PFSK-1 (cell line): ENCODE results near the gene HIVEP2.

ENCODE experiments used
- FOXP2 ChIP-seq: optimal IDR thresholded peaks from 2 replicates; pipeline ENCODE3; 2011; ENCODE audit warnings: borderline replicate concordance, control low read depth, inconsistent platforms; ENCODE audit not compliant: insufficient read depth; ENCODE audit errors: extremely low read length, extremely low read depth
- POLR2AphosphoS5 ChIP-seq: IDR thresholded peaks from 2 replicates; pipeline ENCODE4 v1.6.1; 2012; ENCODE audit warnings: low read depth, mild to moderate bottlenecking, control low read depth, low read length, moderate library complexity
- REST ChIP-seq, 2 experiments: IDR thresholded peaks; 2 replicates each; pipeline versions ENCODE4 v1.6.1 to v1.8.0; 2011 to 2012; ENCODE audit warnings: low read depth in 2 of 2, low read length in 2 of 2, control low read depth in 1 of 2, inconsistent platforms in 1 of 2, mild to moderate bottlenecking in 1 of 2, moderate library complexity in 1 of 2; ENCODE audit not compliant: insufficient read depth in 1 of 2
- SIN3A ChIP-seq: IDR thresholded peaks from 2 replicates; pipeline ENCODE4 v1.6.1; 2012; ENCODE audit warnings: mild to moderate bottlenecking, low read length, moderate library complexity, borderline replicate concordance; ENCODE audit not compliant: insufficient read depth
- TAF1 ChIP-seq: IDR thresholded peaks from 2 replicates; pipeline ENCODE4 v1.6.1; 2012; ENCODE audit warnings: low read length, control low read depth, borderline replicate concordance; ENCODE audit not compliant: insufficient read depth

HIVEP2 gene

GRCh38 chr6:142842418-142843261, 102.3 kb downstream of the HIVEP2 start:
- TF ChIP-seq REST (IDR thresholded peaks at IDR 0.05; ENCODE audit: insufficient read depth in 1 of 2, low read depth in 2 of 2, low read length in 2 of 2): no peak
- no peak for TF ChIP-seq TAF1
- no peak for TF ChIP-seq FOXP2
- no peak for TF ChIP-seq POLR2AphosphoS5
- no peak for TF ChIP-seq SIN3A

- TF ChIP-seq SIN3A (no peak), TAF1 (no peak), FOXP2 (no peak)
Observed at GRCh38 chr6:142841915-142842314, 103.1 kb downstream of the HIVEP2 start.

- TF ChIP-seq POLR2AphosphoS5: no peak
- no peak for TF ChIP-seq SIN3A
- TF ChIP-seq TAF1: no peak
- no peak for TF ChIP-seq REST (IDR thresholded peaks at IDR 0.05; ENCODE audit: insufficient read depth in 1 of 2, low read depth in 2 of 2, low read length in 2 of 2)
- no peak for TF ChIP-seq FOXP2
Observed at GRCh38 chr6:142839686-142840040, 105.3 kb downstream of the HIVEP2 start.

- TF ChIP-seq SIN3A (no peak), POLR2AphosphoS5 (no peak), TAF1 (no peak), REST (IDR thresholded peaks at IDR 0.05; ENCODE audit: insufficient read depth in 1 of 2, low read depth in 2 of 2, low read length in 2 of 2) (no peak)
Observed at GRCh38 chr6:142838821-142839685, 105.9 kb downstream of the HIVEP2 start.

GRCh38 chr6:142835787-142836535, 109.0 kb downstream of the HIVEP2 start:
- TF ChIP-seq REST (IDR thresholded peaks at IDR 0.05; ENCODE audit: insufficient read depth in 1 of 2, low read depth in 2 of 2, low read length in 2 of 2) (no peak), POLR2AphosphoS5 (no peak), TAF1 (no peak), SIN3A (no peak), FOXP2 (no peak)
